ENCODE results near the gene PSORS1C1.
"Not testable (repeated sequence)": the region's sequence is repeated elsewhere in the genome, so short reads cannot be mapped to it uniquely, and the experiment has no call there.

The PSORS1C1 gene

GRCh38 chr6:31161216-31162126 lies 46.9 kb downstream of the PSORS1C1 start:
- TF ChIP-seq CTCF (conservative IDR thresholded peaks at IDR 0.05): no peak
- TF ChIP-seq ZFX (IDR thresholded peaks at IDR 0.05): no peak
- H3K27ac ChIP-seq: no peak overlapping the region

GRCh38 chr6:31162463-31163165 lies 48.0 kb downstream of the PSORS1C1 start:
- TF ChIP-seq ZFX (IDR thresholded peaks at IDR 0.05): no peak
- no peak for TF ChIP-seq CTCF (conservative IDR thresholded peaks at IDR 0.05)

GRCh38 chr6:31163922-31164321 lies 49.3 kb downstream of the PSORS1C1 start:
- TF ChIP-seq ZFX (IDR thresholded peaks at IDR 0.05): no peak
- no peak for TF ChIP-seq CTCF (conservative IDR thresholded peaks at IDR 0.05)

More at GRCh38 chr6:31162463-31163165, 48.0 kb downstream of the PSORS1C1 start:
- no peak overlapping the region for H3K27ac ChIP-seq

GRCh38 chr6:31164475-31165063 lies 50.0 kb downstream of the PSORS1C1 start:
- not testable (repeated sequence) for H3K27ac ChIP-seq

More at GRCh38 chr6:31163922-31164321, 49.3 kb downstream of the PSORS1C1 start:
- no peak overlapping the region for H3K27ac ChIP-seq

GRCh38 chr6:31165064-31165832 lies 50.6 kb downstream of the PSORS1C1 start:
- not testable (repeated sequence) for H3K27ac ChIP-seq

GRCh38 chr6:31165986-31166385 lies 51.4 kb downstream of the PSORS1C1 start:
- TF ChIP-seq CTCF (conservative IDR thresholded peaks at IDR 0.05): no peak
- no peak for TF ChIP-seq ZFX (IDR thresholded peaks at IDR 0.05)
- H3K27ac ChIP-seq: no peak overlapping the region

GRCh38 chr6:31168606-31169005 lies 54.0 kb downstream of the PSORS1C1 start:
- no peak overlapping the region for H3K27ac ChIP-seq
- TF ChIP-seq CTCF (conservative IDR thresholded peaks at IDR 0.05): no peak
- no peak for TF ChIP-seq ZFX (IDR thresholded peaks at IDR 0.05)
